GM18909 (cell line): ENCODE measurements around the gene CYTL1.

Source experiments
- ATAC-seq: cut with Tn5 transposase; IDR thresholded peaks from one replicate; pipeline ENCODE4 v1.9.1; 2021; ENCODE audit warnings: mild to moderate bottlenecking; ENCODE audit not compliant: unreplicated experiment, poor library complexity

Gene CYTL1

DNA sequence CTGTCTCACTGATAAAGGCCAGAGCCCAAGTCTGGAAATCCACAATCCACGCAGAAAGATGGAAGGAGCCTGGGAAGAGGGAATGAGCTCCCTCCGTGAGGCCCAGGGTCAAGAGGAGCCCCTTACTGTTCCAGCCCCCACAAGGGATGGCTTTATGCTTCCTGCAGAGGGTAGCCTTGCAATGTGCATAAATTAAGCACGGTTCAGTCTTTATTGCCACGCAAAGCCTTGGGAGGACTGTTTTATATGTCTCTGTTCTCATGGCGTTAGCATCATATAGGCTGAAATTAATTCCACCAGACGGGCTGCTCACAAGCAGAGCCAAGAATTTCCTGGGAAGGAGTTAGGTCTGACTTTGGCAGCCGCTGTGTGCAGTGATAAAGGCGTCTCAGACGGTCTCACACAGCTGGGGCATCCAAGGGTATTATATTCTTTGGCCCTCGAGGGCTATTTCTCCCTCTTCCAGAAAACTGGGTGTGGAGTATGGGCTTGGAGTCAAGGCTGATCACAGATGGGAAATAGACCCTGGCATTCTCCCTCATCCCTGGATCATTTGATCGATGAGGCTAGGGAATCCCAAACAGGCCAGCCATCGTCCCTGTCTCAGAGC, 38.5 kb downstream of the CYTL1 start:
- ATAC-seq, result no peak

DNA sequence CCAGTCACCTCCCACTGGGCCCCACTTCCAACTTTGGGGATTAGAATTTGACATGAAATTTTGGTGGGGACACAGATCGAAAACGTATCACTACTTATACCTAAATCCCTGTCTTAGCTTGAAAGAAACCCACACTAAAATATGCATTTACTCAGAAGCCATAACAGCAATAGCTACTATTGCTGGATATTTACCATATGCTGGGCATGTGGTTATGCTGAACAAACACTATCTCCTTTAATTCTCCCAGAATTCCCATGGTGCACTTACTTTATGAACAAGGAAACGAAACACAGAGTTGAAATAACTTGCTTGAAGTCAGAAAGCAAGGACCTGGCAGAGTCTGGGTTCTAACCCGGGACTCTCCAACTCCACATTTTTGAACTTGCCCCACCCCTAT, 39.3 kb downstream of the CYTL1 start:
- ATAC-seq, result no peak

DNA sequence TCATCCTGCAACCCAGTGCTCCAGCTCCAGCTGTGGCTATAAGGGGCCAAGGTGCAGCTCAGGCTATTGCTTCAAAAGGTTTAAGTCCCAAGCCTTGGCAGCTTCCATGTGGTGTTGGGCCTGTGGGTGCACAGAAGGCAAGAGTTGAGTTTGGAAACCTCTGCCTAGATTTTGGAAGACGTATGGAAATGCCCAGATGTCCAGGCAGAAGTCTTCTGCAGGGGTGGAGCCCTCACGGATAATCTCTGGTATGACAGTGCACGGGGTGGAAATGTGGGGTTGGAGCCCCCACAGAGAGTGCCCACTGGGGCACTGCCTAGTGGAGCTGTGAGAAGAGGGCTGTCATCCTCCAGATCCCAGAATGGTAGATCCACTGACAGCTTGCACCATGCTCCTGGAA, 44.5 kb downstream of the CYTL1 start:
- no peak for ATAC-seq

DNA sequence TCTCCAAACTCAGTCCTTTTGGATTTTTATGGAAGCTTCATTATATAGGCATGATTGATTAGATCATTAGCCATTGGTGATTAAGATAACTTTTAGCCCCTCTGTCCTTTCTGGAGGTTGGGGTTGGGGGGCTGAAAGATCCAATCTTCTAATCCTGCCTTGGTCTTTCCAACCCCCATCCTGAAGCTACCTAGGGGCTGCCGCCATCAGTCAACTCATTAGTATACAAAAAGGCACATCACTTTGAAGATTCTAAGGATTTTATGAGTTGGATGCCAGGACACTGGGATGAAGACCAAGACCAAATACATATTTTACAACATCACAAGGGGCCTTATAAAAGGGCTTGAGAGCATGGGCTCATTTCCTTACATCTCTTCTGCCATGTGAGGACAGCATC, 47.5 kb downstream of the CYTL1 start:
- ATAC-seq, result no peak

DNA sequence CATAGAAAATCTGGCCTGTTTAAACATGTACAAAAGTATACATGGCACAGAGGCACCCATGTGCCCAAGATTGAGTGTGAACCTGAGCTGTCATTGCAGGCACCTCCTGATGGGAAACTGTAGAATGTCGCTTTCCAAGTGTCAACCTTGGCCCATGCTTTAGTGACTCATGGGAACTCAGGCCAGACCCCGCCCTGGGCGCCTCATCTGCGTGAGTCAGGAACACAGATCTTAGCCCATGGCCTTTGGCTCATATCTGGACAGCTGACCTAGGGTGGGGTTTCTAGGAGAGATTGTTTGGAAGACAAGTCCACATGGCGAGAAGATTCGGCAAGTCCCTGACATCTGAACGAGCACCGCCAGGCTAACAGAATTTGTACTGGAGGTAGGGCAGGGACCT, 50.0 kb downstream of the CYTL1 start:
- no peak for ATAC-seq

DNA sequence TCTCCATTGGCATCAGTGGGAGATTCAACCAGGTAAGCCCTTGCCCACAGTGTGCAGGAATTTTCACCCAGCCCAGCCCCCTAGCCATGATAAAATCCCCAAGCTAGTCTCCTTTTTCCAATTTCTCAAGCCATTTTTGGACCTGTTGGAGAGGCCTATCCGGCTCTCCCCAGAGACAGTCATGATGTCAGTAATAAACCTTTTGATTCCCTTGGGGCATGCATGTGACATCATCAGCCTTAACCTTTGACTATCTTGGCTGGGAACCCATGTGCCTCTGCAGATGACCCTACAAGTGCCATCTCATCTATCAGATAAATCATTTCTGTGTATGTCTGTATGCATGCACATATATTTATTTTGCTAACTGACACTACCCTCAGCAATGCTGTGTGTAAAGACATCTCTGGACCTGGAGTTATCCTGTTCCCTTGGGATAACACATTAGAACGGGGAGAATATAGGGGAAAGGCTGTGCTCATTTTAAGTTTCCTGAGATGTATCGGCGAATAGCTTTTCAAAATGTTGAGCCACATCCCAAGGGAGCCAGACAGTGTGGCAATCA, 51.0 kb downstream of the CYTL1 start:
- no peak for ATAC-seq
